Hepatocyte (in vitro differentiated cells): ENCODE results near the gene MTMR3. TPM values are rescaled to one million over a fixed set of nuclear protein-coding genes. Genes with fewer than 3 reads are reported as not detected.
A peak's percentile ranks its signal among the peaks of the same experiment; 100 is the strongest.

Experiments used
- DNase-seq: peaks from one replicate; pipeline ENCODE4 v3.0.0-alpha.2; 2016; ENCODE audit warnings: low spot score
- H2AFZ ChIP-seq: fragments of 200-600 bp; sonication (generic); 2 replicates; pipeline ENCODE4 v1.6.0; 2016; ENCODE audit warnings: antibody characterized with exemption, mild to moderate bottlenecking
- H3K27ac ChIP-seq: fragments of 200-600 bp; sonication (generic); 2 replicates; pipeline ENCODE4 v1.5.1; 2016; ENCODE audit warnings: mild to moderate bottlenecking
- H3K27me3 ChIP-seq: fragments of 200-600 bp; sonication (generic); 2 replicates; pipeline ENCODE4 v1.6.1; 2016
- H3K36me3 ChIP-seq: fragments of 200-600 bp; sonication (generic); replicated peaks from 2 replicates; pipeline ENCODE4 v1.5.1; 2016; ENCODE audit warnings: low read depth; ENCODE audit not compliant: insufficient read depth
- H3K4me1 ChIP-seq: fragments of 200-600 bp; sonication (generic); 2 replicates; pipeline ENCODE4 v1.5.1; 2016; ENCODE audit warnings: mild to moderate bottlenecking, moderate library complexity; ENCODE audit not compliant: insufficient read depth
- H3K4me2 ChIP-seq: fragments of 200-600 bp; sonication (generic); 2 replicates; pipeline ENCODE4 v1.6.0; 2016
- H3K4me3 ChIP-seq: fragments of 200-600 bp; sonication (generic); 2 replicates; pipeline ENCODE4 v1.5.1; 2016; ENCODE audit warnings: mild to moderate bottlenecking
- H3K79me2 ChIP-seq: fragments of 200-600 bp; sonication (generic); 2 replicates; pipeline ENCODE4 v1.6.0; 2017; ENCODE audit warnings: mild to moderate bottlenecking
- H3K9me2 ChIP-seq: fragments of 200-600 bp; sonication (generic); replicated peaks from 2 replicates; pipeline ENCODE4 v1.6.0; 2017; ENCODE audit warnings: mild to moderate bottlenecking; ENCODE audit not compliant: insufficient read depth
- H3K9me3 ChIP-seq: fragments of 200-600 bp; sonication (generic); 2 replicates; pipeline ENCODE4 v1.5.1; 2016; ENCODE audit warnings: low read depth, mild to moderate bottlenecking
- H4K20me1 ChIP-seq: fragments of 200-600 bp; sonication (generic); 2 replicates; pipeline ENCODE4 v1.6.0; 2016; ENCODE audit warnings: mild to moderate bottlenecking; ENCODE audit not compliant: insufficient read depth, poor library complexity, severe bottlenecking
- EZH2 ChIP-seq: fragments of 200-600 bp; sonication (generic); IDR thresholded peaks from 2 replicates; pipeline ENCODE4 v1.6.1; 2016; ENCODE audit warnings: antibody characterized with exemption, mild to moderate bottlenecking, borderline replicate concordance
- EZH2phosphoT487 ChIP-seq: fragments of 200-600 bp; sonication (generic); IDR thresholded peaks from one replicate; pipeline ENCODE4 v1.6.1; 2018; ENCODE audit warnings: antibody characterized with exemption, mild to moderate bottlenecking, low read depth, moderate library complexity; ENCODE audit not compliant: unreplicated experiment, severe bottlenecking
- WGBS: methylation state at CpG from one replicate; pipeline ENCODE4 v1.1.6; 2016; ENCODE audit warnings: low lambda C conversion rate; ENCODE audit errors: missing lambda C conversion rate; 5-methylcytosine and 5-hydroxymethylcytosine counted together
- polyA plus RNA-seq: library from polyadenylated mRNA; unstranded; fragments of >200 nt; fragmentation: Nextera tagmentation; extraction: Ambion mirVana; gene quantifications from 2 replicates; pipeline ENCODE4 v1.2.1, GENCODE V29; 2016
- total RNA-seq: library from RNA; depleted of rRNA; stranded (reverse); fragments of >200 nt; gene quantifications from 2 replicates; pipeline ENCODE4 v1.2.3, GENCODE V29; 2014
- TF ChIP-seq, protein P1 (sequence below): fragments of 200-600 bp; sonication (generic); IDR thresholded peaks from 2 replicates; pipeline ENCODE4 v1.5.1; 2016; ENCODE audit warnings: antibody characterized with exemption, mild to moderate bottlenecking; ENCODE audit not compliant: poor library complexity

Gene MTMR3
- total and polyA plus RNA-seq, 2 experiments from 2014 or later, result 16.2 to 42.7 TPM

DNA sequence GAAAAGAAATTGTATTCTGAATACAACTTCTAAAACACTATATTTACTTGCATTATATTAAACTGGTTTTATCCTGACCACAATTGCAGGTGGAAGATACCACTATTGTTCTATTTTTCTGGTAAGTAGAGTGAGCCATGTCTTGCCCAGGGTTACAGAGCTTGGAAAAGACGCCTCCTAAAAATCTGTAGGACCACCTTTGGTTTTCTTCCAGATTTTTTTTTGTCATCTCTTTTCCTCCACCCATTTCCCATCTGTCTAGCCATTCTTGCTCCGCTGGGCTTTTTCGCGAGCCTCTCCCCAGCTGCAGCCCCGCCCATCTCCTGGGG lies 294 bp upstream of the MTMR3 start:
- peaks cover 13% of the 10 kb centered on the region for H3K4me1 ChIP-seq
- no peaks in the 10 kb centered on the region for H3K9me2 ChIP-seq
- 0% methylated on average over 5 of the region's 5 CpGs for WGBS
- H2AFZ ChIP-seq, result no peak overlapping the region
- TF ChIP-seq EZH2phosphoT487, result no peak
- TF ChIP-seq, protein P1, sequence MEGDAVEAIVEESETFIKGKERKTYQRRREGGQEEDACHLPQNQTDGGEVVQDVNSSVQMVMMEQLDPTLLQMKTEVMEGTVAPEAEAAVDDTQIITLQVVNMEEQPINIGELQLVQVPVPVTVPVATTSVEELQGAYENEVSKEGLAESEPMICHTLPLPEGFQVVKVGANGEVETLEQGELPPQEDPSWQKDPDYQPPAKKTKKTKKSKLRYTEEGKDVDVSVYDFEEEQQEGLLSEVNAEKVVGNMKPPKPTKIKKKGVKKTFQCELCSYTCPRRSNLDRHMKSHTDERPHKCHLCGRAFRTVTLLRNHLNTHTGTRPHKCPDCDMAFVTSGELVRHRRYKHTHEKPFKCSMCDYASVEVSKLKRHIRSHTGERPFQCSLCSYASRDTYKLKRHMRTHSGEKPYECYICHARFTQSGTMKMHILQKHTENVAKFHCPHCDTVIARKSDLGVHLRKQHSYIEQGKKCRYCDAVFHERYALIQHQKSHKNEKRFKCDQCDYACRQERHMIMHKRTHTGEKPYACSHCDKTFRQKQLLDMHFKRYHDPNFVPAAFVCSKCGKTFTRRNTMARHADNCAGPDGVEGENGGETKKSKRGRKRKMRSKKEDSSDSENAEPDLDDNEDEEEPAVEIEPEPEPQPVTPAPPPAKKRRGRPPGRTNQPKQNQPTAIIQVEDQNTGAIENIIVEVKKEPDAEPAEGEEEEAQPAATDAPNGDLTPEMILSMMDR, result no peak
- TF ChIP-seq EZH2, result no peak
- H3K36me3 ChIP-seq, result no peaks in the 10 kb centered on the region
- H4K20me1 ChIP-seq, result peaks cover 40% of the 10 kb centered on the region
- H3K27ac ChIP-seq, result no peak overlapping the region
- peak overlapping the region; percentile 54 for H3K4me2 ChIP-seq
- DNase-seq, result no peak
- no peaks in the 10 kb centered on the region for H3K9me3 ChIP-seq
- H3K79me2 ChIP-seq, result peaks cover 43% of the 10 kb centered on the region
- H3K4me3 ChIP-seq, result no peak overlapping the region
- H3K27me3 ChIP-seq, result no peaks in the 10 kb centered on the region

DNA sequence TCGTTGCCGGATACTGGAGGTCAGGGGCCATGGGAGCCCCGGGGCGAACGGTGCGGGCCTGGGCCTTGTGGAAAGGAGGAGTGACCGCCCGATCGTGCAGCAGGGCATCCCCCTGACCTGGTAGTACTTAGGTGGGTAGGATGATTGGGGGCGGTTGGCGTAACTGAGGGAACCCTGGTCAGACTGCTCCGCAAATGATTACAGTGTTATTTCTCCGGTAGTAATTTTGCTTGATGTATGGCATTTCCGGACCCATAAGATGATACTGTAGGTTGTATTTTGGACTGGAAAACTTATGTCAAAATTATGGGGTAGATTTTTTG lies 762 bp downstream of the MTMR3 start:
- H2AFZ ChIP-seq, result peak overlapping the region; percentile 60
- TF ChIP-seq EZH2, result no peak
- no peak for TF ChIP-seq EZH2phosphoT487
- TF ChIP-seq, protein P1, result no peak
- peaks cover 51% of the 10 kb centered on the region for H4K20me1 ChIP-seq
- DNase-seq, result no peak
- peak overlapping the region; percentile 79 for H3K4me2 ChIP-seq
- WGBS, result 3% methylated on average over 12 of the region's 14 CpGs
- peaks cover 54% of the 10 kb centered on the region for H3K79me2 ChIP-seq
- peaks cover 13% of the 10 kb centered on the region for H3K4me1 ChIP-seq
- H3K27me3 ChIP-seq, result no peaks in the 10 kb centered on the region
- peak overlapping the region; percentile 98 for H3K27ac ChIP-seq
- no peaks in the 10 kb centered on the region for H3K9me3 ChIP-seq
- H3K9me2 ChIP-seq, result no peaks in the 10 kb centered on the region
- no peaks in the 10 kb centered on the region for H3K36me3 ChIP-seq
- peak overlapping the region; percentile 82 for H3K4me3 ChIP-seq

DNA sequence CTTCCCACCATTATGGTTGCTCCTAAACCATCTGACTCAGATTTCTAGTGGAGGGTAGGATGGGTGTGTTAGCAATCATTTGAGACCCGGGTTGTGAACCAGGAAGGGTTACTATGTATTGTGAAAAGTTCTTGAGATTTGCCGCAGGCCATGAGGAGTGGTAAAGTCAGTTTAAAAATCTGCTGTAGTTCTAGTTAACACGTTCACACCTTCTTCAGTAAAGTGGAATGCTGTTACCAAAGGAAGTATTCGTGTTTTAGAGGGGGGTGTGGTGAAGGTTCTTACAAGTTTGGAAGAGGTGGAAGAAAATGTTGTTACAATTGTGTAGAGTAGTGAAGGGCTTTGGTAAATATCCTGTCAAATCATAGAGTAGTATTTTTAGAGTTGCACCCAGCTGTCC lies 2.6 kb downstream of the MTMR3 start:
- Histone ChIP-seq H4K20me1 (peaks cover 66% of the 10 kb centered on the region), H3K36me3 (no peaks in the 10 kb centered on the region), H3K79me2 (peaks cover 73% of the 10 kb centered on the region), H3K4me2 (peak overlapping the region; percentile 79), H2AFZ (no peak overlapping the region), H3K4me3 (no peak overlapping the region), H3K9me3 (no peaks in the 10 kb centered on the region), H3K27me3 (no peaks in the 10 kb centered on the region), H3K4me1 (peaks cover 13% of the 10 kb centered on the region), H3K9me2 (no peaks in the 10 kb centered on the region), H3K27ac (no peak overlapping the region)
- TF ChIP-seq EZH2phosphoT487, result no peak
- TF ChIP-seq, protein P1, result no peak
- TF ChIP-seq EZH2, result no peak
- no peak for DNase-seq
- WGBS, result 66% methylated on average over 4 of the region's 4 CpGs

DNA sequence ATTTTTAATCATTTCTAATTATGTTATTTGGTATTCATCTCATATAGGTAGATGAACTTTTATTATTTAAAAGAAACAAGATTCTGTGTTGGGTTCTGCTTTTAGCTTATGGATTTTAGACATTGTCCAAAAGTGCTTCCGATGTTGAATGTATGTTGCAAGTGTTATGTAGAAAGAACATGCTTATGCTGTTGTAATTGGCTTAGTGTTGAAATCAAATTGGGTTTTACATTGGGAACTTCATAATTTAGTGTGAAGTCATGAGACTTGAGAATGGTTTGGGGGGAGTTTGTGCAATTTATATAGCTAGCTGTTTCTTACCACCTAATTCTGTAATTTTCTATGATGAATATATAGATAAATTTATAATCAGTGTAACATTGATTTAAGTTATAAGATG lies 3.6 kb downstream of the MTMR3 start:
- Histone ChIP-seq H3K9me2 (no peaks in the 10 kb centered on the region), H3K79me2 (peaks cover 82% of the 10 kb centered on the region), H3K27me3 (no peaks in the 10 kb centered on the region), H3K4me1 (peaks cover 13% of the 10 kb centered on the region), H3K4me3 (no peak overlapping the region), H3K4me2 (peak overlapping the region; percentile 79), H3K9me3 (no peaks in the 10 kb centered on the region), H3K36me3 (no peaks in the 10 kb centered on the region), H4K20me1 (peaks cover 76% of the 10 kb centered on the region), H2AFZ (no peak overlapping the region), H3K27ac (no peak overlapping the region)
- 87% methylated on average over 1 of the region's 1 CpG for WGBS
- TF ChIP-seq, protein P1, result no peak
- TF ChIP-seq EZH2phosphoT487 (no peak), EZH2 (no peak)
- no peak for DNase-seq
